MM.1S (cell line): ENCODE data around the gene UTS2B.

ENCODE experiments used
- DNase-seq: peaks from one replicate; pipeline ENCODE4 v3.0.0-alpha.2; 2015
- H2AFZ ChIP-seq: fragments of 300-600 bp; sonication (generic); 2 replicates; pipeline ENCODE4 v1.6.0; 2016; ENCODE audit warnings: antibody characterized with exemption, low read length
- H3F3A ChIP-seq: fragments of 300-600 bp; sonication (generic); 2 replicates; pipeline ENCODE4 v1.6.1; 2016; ENCODE audit warnings: mild to moderate bottlenecking, antibody characterized with exemption, low read length, moderate library complexity, mixed read lengths; ENCODE audit not compliant: insufficient read depth
- H3K27ac ChIP-seq: fragments of 300-600 bp; sonication (generic); 2 replicates; pipeline ENCODE4 v1.5.1; 2016; ENCODE audit warnings: mild to moderate bottlenecking, low read length
- H3K27me3 ChIP-seq: fragments of 300-600 bp; sonication (generic); replicated peaks from 2 replicates; pipeline ENCODE4 v1.6.0; 2016; ENCODE audit warnings: low read length; ENCODE audit not compliant: insufficient read depth
- H3K36me3 ChIP-seq: fragments of 300-600 bp; sonication (generic); replicated peaks from 2 replicates; pipeline ENCODE4 v1.6.1; 2016; ENCODE audit warnings: mild to moderate bottlenecking, low read length, mixed read lengths; ENCODE audit not compliant: insufficient read depth
- H3K4me1 ChIP-seq: fragments of 300-600 bp; sonication (generic); 2 replicates; pipeline ENCODE4 v1.6.1; 2016; ENCODE audit warnings: low read length, mixed read lengths
- H3K4me2 ChIP-seq: fragments of 300-600 bp; sonication (generic); 2 replicates; pipeline ENCODE4 v1.6.0; 2016; ENCODE audit warnings: low read depth, low read length
- H3K4me3 ChIP-seq: fragments of 300-600 bp; sonication (generic); 2 replicates; pipeline ENCODE4 v1.5.1; 2016; ENCODE audit warnings: low read length, mixed read lengths
- H3K79me2 ChIP-seq: fragments of 300-600 bp; sonication (generic); 2 replicates; pipeline ENCODE4 v1.6.1; 2016; ENCODE audit warnings: mixed run types, low read length, mixed read lengths
- H3K9ac ChIP-seq: fragments of 300-600 bp; sonication (generic); 2 replicates; pipeline ENCODE4 v1.6.1; 2016; ENCODE audit warnings: low read length, mixed read lengths
- H3K9me2 ChIP-seq: fragments of 300-600 bp; sonication (generic); replicated peaks from 2 replicates; pipeline ENCODE4 v1.6.1; 2016; ENCODE audit warnings: mild to moderate bottlenecking, low read length, mixed read lengths; ENCODE audit not compliant: insufficient read depth
- H3K9me3 ChIP-seq: fragments of 300-600 bp; sonication (generic); replicated peaks from 2 replicates; pipeline ENCODE4 v1.6.1; 2016; ENCODE audit warnings: mild to moderate bottlenecking, low read length, mixed read lengths; ENCODE audit not compliant: insufficient read depth
- H4K20me1 ChIP-seq: fragments of 300-600 bp; sonication (generic); 2 replicates; pipeline ENCODE4 v1.6.1; 2016; ENCODE audit warnings: mild to moderate bottlenecking, low read length, moderate library complexity, mixed read lengths; ENCODE audit not compliant: insufficient read depth
- CTCF ChIP-seq: fragments of 300-600 bp; sonication (generic); IDR thresholded peaks from 2 replicates; pipeline ENCODE4 v1.5.1; 2016; ENCODE audit warnings: antibody characterized with exemption, low read length, mixed read lengths
- EZH2 ChIP-seq: fragments of 300-600 bp; sonication (generic); optimal IDR thresholded peaks from 2 replicates; pipeline ENCODE3; 2017; ENCODE audit warnings: low read depth, mild to moderate bottlenecking, antibody characterized with exemption, low read length, mixed read lengths
- EZH2phosphoT487 ChIP-seq: fragments of 300-600 bp; sonication (generic); IDR thresholded peaks from 2 replicates; pipeline ENCODE4 v1.6.1; 2018; ENCODE audit warnings: antibody characterized with exemption, low read length

UTS2B gene

GRCh38 chr3:191342411-191342810, 12.1 kb upstream of the UTS2B start:
- no peaks in the 10 kb centered on the region for H3K27me3 ChIP-seq
- no peak overlapping the region for H3K4me2 ChIP-seq
- no peaks in the 10 kb centered on the region for H3K9me2 ChIP-seq
- TF ChIP-seq EZH2phosphoT487 = no peak
- no peak for TF ChIP-seq CTCF
- no peak for TF ChIP-seq EZH2
- no peaks in the 10 kb centered on the region for H3K9me3 ChIP-seq
- H3F3A ChIP-seq = no peaks in the 10 kb centered on the region
- no peaks in the 10 kb centered on the region for H4K20me1 ChIP-seq
- H3K4me1 ChIP-seq = peaks cover 14% of the 10 kb centered on the region
- DNase-seq = no peak
- H3K9ac ChIP-seq = no peak overlapping the region
- H3K36me3 ChIP-seq = no peaks in the 10 kb centered on the region
- H3K27ac ChIP-seq = no peak overlapping the region
- no peak overlapping the region for H2AFZ ChIP-seq
- peaks cover 98% of the 10 kb centered on the region for H3K79me2 ChIP-seq
- no peak overlapping the region for H3K4me3 ChIP-seq

GRCh38 chr3:191342006-191342405, 11.7 kb upstream of the UTS2B start:
- no peaks in the 10 kb centered on the region for H4K20me1 ChIP-seq
- H3K9ac ChIP-seq = no peak overlapping the region
- H3K36me3 ChIP-seq = no peaks in the 10 kb centered on the region
- H3K27ac ChIP-seq = no peak overlapping the region
- no peak overlapping the region for H3K4me2 ChIP-seq
- H3K4me1 ChIP-seq = peaks cover 14% of the 10 kb centered on the region
- no peak for TF ChIP-seq CTCF
- no peak for TF ChIP-seq EZH2phosphoT487
- no peak for TF ChIP-seq EZH2
- no peaks in the 10 kb centered on the region for H3K9me2 ChIP-seq
- no peak overlapping the region for H2AFZ ChIP-seq
- H3F3A ChIP-seq = no peaks in the 10 kb centered on the region
- H3K79me2 ChIP-seq = peaks cover 97% of the 10 kb centered on the region
- H3K9me3 ChIP-seq = no peaks in the 10 kb centered on the region
- H3K27me3 ChIP-seq = no peaks in the 10 kb centered on the region
- no peak for DNase-seq
- no peak overlapping the region for H3K4me3 ChIP-seq

- H3K4me3 ChIP-seq = no peak overlapping the region
- no peaks in the 10 kb centered on the region for H3K36me3 ChIP-seq
- DNase-seq = no peak
- H3K9ac ChIP-seq = no peak overlapping the region
- peaks cover 14% of the 10 kb centered on the region for H3K4me1 ChIP-seq
- TF ChIP-seq EZH2phosphoT487 = no peak
- no peak for TF ChIP-seq EZH2
- no peak for TF ChIP-seq CTCF
- H3K9me2 ChIP-seq = no peaks in the 10 kb centered on the region
- H3K27ac ChIP-seq = no peak overlapping the region
- no peaks in the 10 kb centered on the region for H3K27me3 ChIP-seq
- H2AFZ ChIP-seq = no peak overlapping the region
- H4K20me1 ChIP-seq = no peaks in the 10 kb centered on the region
- peaks cover 97% of the 10 kb centered on the region for H3K79me2 ChIP-seq
- no peak overlapping the region for H3K4me2 ChIP-seq
- H3K9me3 ChIP-seq = no peaks in the 10 kb centered on the region
- no peaks in the 10 kb centered on the region for H3F3A ChIP-seq
Measured at GRCh38 chr3:191340966-191341365, 10.6 kb upstream of the UTS2B start.
